Body of pancreas (tissue), 4 donors: ENCODE measurements around the gene NAGK. TPM values are rescaled to one million over a fixed set of nuclear protein-coding genes. Genes with fewer than 3 reads are reported as not detected.

Experiments
- ATAC-seq: fragments of 150-250 bp; one replicate; pipeline ENCODE4 v1.9.1; 2016
- DNase-seq, 4 donors: peaks; one replicate each; pipeline ENCODE4 v3.0.0-alpha.2; 2019
- H3K27ac ChIP-seq, 4 donors: fragments of 200-600 bp; sonication (generic); 1 replicate in 3 of 4; 2 replicates in 1 of 4; pipeline versions ENCODE4 v1.5.1 to v1.6.1; 2016 to 2019; ENCODE audit warnings: mild to moderate bottlenecking in 1 of 4, mixed read lengths in 1 of 4, moderate library complexity in 1 of 4
- H3K27me3 ChIP-seq, 2 donors: fragments of 200-600 bp; sonication (generic); one replicate each; pipeline ENCODE4 v1.6.0; 2016; ENCODE audit warnings: mild to moderate bottlenecking in 1 of 2
- H3K36me3 ChIP-seq, 2 donors: fragments of 200-600 bp; sonication (generic); replicated peaks in 1 of 2; 2 replicates each; pipeline ENCODE4 v1.5.1; 2016; ENCODE audit warnings: low read depth in 2 of 2; ENCODE audit not compliant: insufficient read depth in 1 of 2
- H3K4me1 ChIP-seq: fragments of 200-600 bp; sonication (generic); one replicate; pipeline ENCODE4 v1.6.0; 2016
- H3K4me3 ChIP-seq, 2 donors: fragments of 200-600 bp; sonication (generic); 1 replicate in 1 of 2; 2 replicates in 1 of 2; pipeline ENCODE4 v1.5.1; 2016 to 2019
- H3K9me3 ChIP-seq, 3 donors: fragments of 200-600 bp; sonication (generic); 1 replicate in 2 of 3; 2 replicates in 1 of 3; pipeline ENCODE4 v1.5.1; 2016
- POLR2A ChIP-seq, 3 donors: fragments of 450-650 bp; IDR thresholded peaks; one replicate each; pipeline ENCODE4 v1.6.1; 2016; ENCODE audit warnings: antibody characterized with exemption in 3 of 3, mild to moderate bottlenecking in 2 of 3
- WGBS, 2 donors: methylation state at CpG; one replicate each; pipeline ENCODE4 v1.1.5; 2017; 5-methylcytosine and 5-hydroxymethylcytosine counted together
- intact Hi-C: fragments of 100-400 bp; cut with DNase I; formaldehyde crosslinking; loops from one replicate; pipeline ENCODE4 v1.15.1; 2023
- total RNA-seq, 2 donors: library from RNA; depleted of rRNA; stranded (reverse); fragments of >200 nt; gene quantifications; one replicate each; pipeline ENCODE4 v1.1.0, GENCODE V29; 2016
- TF ChIP-seq, protein P1 (sequence below), 7 experiments: fragments of 450-650 bp in 4 of 7; fragments of 200-600 bp in 3 of 7; sonication (generic) in 3 of 7; IDR thresholded peaks; one replicate each; pipeline ENCODE4 v1.5.1; 2016 to 2019; ENCODE audit warnings: antibody characterized with exemption in 7 of 7

The NAGK gene
- total RNA-seq, 2 donors from 2014 or later, result 57.1 to 62.0 TPM

DNA sequence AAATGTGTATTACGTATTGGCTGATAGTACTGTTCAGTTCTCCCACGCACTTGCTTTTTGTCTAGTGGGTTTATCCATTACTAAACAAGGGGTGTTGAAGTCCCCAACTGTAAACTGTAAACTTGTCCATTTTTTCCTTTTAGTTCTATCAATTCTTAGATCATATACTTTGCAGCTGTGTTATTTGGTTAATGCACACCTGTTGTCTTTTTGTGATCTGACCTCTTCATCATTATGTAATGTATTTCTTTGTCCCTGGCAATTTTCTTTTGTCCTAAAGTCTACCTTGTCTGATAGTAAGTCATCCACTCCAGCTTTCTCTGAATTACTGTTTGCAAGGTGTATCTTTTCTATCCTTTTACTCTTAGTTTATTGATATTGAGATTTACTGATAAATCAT lies 39.6 kb downstream of the NAGK start:
- Histone ChIP-seq H3K36me3 (peaks cover 0 to 14% of the 10 kb centered on the region in 2 donors), H3K27me3 (no peaks in the 10 kb centered on the region), H3K9me3 (no peaks in the 10 kb centered on the region), H3K27ac (no peak overlapping the region), H3K4me1 (no peaks in the 10 kb centered on the region), H3K4me3 (no peak overlapping the region)
- ATAC-seq (no peak), DNase-seq (no peak)
- no peak for TF ChIP-seq POLR2A (IDR thresholded peaks at IDR 0.05)
- TF ChIP-seq, protein P1, sequence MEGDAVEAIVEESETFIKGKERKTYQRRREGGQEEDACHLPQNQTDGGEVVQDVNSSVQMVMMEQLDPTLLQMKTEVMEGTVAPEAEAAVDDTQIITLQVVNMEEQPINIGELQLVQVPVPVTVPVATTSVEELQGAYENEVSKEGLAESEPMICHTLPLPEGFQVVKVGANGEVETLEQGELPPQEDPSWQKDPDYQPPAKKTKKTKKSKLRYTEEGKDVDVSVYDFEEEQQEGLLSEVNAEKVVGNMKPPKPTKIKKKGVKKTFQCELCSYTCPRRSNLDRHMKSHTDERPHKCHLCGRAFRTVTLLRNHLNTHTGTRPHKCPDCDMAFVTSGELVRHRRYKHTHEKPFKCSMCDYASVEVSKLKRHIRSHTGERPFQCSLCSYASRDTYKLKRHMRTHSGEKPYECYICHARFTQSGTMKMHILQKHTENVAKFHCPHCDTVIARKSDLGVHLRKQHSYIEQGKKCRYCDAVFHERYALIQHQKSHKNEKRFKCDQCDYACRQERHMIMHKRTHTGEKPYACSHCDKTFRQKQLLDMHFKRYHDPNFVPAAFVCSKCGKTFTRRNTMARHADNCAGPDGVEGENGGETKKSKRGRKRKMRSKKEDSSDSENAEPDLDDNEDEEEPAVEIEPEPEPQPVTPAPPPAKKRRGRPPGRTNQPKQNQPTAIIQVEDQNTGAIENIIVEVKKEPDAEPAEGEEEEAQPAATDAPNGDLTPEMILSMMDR (IDR thresholded peaks at IDR 0.05), result no peak
- intact Hi-C loops, result no loop called here
- 78 to 91% methylated on average over 2 of the region's 2 CpGs for WGBS, 2 donors

DNA sequence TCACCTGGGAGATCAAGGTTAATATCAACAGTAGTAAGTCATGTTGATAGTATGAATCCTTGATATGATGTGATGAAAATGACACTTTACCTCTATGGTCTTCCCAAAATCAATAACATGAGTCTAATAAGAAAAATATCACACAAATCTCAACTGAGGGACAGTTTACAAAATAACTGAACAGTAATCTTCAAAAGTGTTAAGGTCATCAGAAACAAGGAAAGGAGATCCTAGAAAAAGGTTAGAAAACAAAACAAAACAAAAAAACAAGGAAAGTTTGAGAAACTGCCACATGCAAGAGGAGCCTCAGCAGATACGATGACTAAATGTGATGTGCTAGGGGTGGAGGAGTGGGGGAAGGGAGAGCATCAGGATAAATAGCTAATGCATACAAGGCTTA lies 45.4 kb downstream of the NAGK start:
- H3K27me3 ChIP-seq, result no peaks in the 10 kb centered on the region
- no peak for DNase-seq
- H3K4me3 ChIP-seq, result no peak overlapping the region
- no peaks in the 10 kb centered on the region for H3K9me3 ChIP-seq
- ATAC-seq, result no peak
- no peak overlapping the region for H3K27ac ChIP-seq
- peaks cover 0 to 19% of the 10 kb centered on the region in 2 donors for H3K36me3 ChIP-seq
- H3K4me1 ChIP-seq, result no peaks in the 10 kb centered on the region
- intact Hi-C loops, result no loop called here
- 91 to 92% methylated on average over 1 of the region's 1 CpG for WGBS, 2 donors
- TF ChIP-seq POLR2A (IDR thresholded peaks at IDR 0.05), result no peak

DNA sequence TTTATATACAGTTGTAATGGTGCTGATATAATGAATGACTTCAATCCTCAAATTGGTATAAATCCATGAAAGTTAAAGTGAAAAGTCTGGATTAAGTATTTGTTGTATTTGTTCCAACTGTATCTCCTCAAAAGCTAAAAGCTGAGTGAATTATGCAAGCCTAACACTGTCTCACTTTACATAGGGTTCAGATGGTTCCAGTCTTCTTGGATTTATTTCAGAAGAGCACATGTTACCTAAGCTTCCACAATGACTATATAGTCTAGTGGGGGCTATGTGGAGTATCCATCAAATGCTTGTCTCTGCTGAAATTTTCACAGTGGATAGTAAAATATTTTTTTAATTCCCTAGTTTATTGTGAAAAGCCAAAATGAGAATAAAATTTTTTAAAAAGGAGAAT lies 48.6 kb downstream of the NAGK start:
- TF ChIP-seq, protein P1 (IDR thresholded peaks at IDR 0.05), result no peak
- no peak for TF ChIP-seq POLR2A (IDR thresholded peaks at IDR 0.05)
- no peaks in the 10 kb centered on the region for H3K9me3 ChIP-seq
- no peak overlapping the region for H3K27ac ChIP-seq
- intact Hi-C loops, result no loop called here
- no peaks in the 10 kb centered on the region for H3K4me1 ChIP-seq
- no peak overlapping the region for H3K4me3 ChIP-seq
- no peaks in the 10 kb centered on the region for H3K27me3 ChIP-seq
- peaks cover 0 to 8% of the 10 kb centered on the region in 2 donors for H3K36me3 ChIP-seq
- no peak for ATAC-seq
- DNase-seq, result no peak

DNA sequence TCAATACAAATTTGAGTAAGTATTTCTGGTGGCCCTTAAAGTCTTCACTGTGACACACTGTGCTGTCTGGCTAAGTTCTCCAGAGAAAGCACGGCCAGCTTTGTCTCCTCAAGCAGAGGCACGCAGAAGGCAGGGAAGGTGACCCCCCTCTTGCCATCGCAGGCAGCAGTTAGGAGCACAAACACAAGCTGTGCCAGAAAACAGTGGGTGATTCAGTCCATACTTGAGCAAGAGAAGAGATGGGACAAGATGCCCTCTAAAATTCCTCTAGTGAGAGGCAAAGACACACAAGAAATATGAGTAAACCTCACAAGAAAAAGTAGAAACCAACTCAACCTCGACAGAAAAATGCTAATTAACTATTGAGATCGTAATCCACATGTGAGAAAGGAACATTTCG lies 51.7 kb downstream of the NAGK start:
- no peaks in the 10 kb centered on the region for H3K27me3 ChIP-seq

DNA sequence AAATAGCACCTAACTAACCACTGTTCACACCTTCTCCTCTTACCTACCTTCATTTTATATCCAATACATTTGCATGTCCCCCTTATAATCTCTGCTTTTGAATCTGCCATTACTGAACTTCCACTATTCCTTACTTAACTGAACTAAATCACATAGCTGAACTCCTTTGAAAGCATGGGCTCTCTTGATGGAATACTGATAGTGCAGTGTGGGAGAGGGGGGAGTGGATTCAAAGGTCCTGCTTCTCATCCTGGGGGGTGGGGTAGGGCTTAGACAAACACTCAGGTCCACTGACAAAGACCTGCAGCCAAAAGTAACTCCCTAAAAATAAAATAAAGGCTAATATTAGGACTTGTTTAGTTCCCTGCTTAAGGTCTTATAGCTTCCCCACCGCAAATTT lies 53.0 kb downstream of the NAGK start:
- WGBS, 2 donors, result 93 to 100% methylated on average over 1 of the region's 1 CpG
- no peak for DNase-seq
- no peak for TF ChIP-seq POLR2A (IDR thresholded peaks at IDR 0.05)
- TF ChIP-seq, protein P1 (IDR thresholded peaks at IDR 0.05), result no peak
- peaks cover 9 to 11% of the 10 kb centered on the region in 2 donors for H3K36me3 ChIP-seq
- no peak overlapping the region for H3K4me3 ChIP-seq
- H3K9me3 ChIP-seq, result no peaks in the 10 kb centered on the region
- ATAC-seq, result no peak
- H3K4me1 ChIP-seq, result no peaks in the 10 kb centered on the region
- H3K27me3 ChIP-seq, result no peaks in the 10 kb centered on the region
- intact Hi-C loops, result no loop called here
- H3K27ac ChIP-seq, result no peak overlapping the region

More for the DNA sequence above, 51.7 kb downstream of the NAGK start:
- WGBS, 2 donors, result 61 to 73% methylated on average over 6 of the region's 6 CpGs
- no peak overlapping the region for H3K27ac ChIP-seq
- TF ChIP-seq, protein P1 (IDR thresholded peaks at IDR 0.05), result no peak
- no peak for TF ChIP-seq POLR2A (IDR thresholded peaks at IDR 0.05)
- intact Hi-C loops, result no loop called here
- no peak overlapping the region for H3K4me3 ChIP-seq
- ATAC-seq (no peak), DNase-seq (no peak)
- H3K4me1 ChIP-seq, result no peaks in the 10 kb centered on the region
- no peaks in the 10 kb centered on the region for H3K9me3 ChIP-seq
- peaks cover 9 to 12% of the 10 kb centered on the region in 2 donors for H3K36me3 ChIP-seq
